KMS-11 (cell line): ENCODE results near the gene WFDC1.

Experiments used
- H2AFZ ChIP-seq: fragments of 200-600 bp; sonication (generic); 2 replicates; pipeline ENCODE4 v1.6.1; 2016; ENCODE audit warnings: antibody characterized with exemption, mixed run types, low read depth
- H3K27ac ChIP-seq: fragments of 200-600 bp; sonication (generic); 2 replicates; pipeline ENCODE4 v1.6.1; 2016; ENCODE audit warnings: mild to moderate bottlenecking, mixed run types
- H3K27me3 ChIP-seq: fragments of 200-600 bp; sonication (generic); 2 replicates; pipeline ENCODE4 v1.6.1; 2017; ENCODE audit warnings: mild to moderate bottlenecking, low read depth, mixed run types, moderate library complexity; ENCODE audit not compliant: insufficient read depth
- H3K36me3 ChIP-seq: fragments of 200-600 bp; sonication (generic); 2 replicates; pipeline ENCODE4 v1.6.1; 2017; ENCODE audit warnings: mild to moderate bottlenecking, mixed run types; ENCODE audit not compliant: insufficient read depth
- H3K4me1 ChIP-seq: fragments of 200-600 bp; sonication (generic); 2 replicates; pipeline ENCODE4 v1.6.1; 2016; ENCODE audit warnings: mild to moderate bottlenecking, low read depth, mixed run types; ENCODE audit not compliant: poor library complexity, severe bottlenecking
- H3K4me2 ChIP-seq: fragments of 200-600 bp; sonication (generic); 2 replicates; pipeline ENCODE4 v1.7.0; 2016; ENCODE audit warnings: mild to moderate bottlenecking, mixed run types
- H3K4me3 ChIP-seq: fragments of 200-600 bp; sonication (generic); IDR thresholded peaks from 2 replicates; pipeline ENCODE4 v1.6.1; 2017; ENCODE audit warnings: low read depth, low read length, mixed read lengths; ENCODE audit not compliant: insufficient read depth
- H3K79me2 ChIP-seq: fragments of 200-600 bp; sonication (generic); 2 replicates; pipeline ENCODE4 v1.6.1; 2016; ENCODE audit warnings: low read depth, mixed run types; ENCODE audit not compliant: insufficient read depth
- H3K9ac ChIP-seq: fragments of 200-600 bp; sonication (generic); 2 replicates; pipeline ENCODE4 v1.6.1; 2016; ENCODE audit warnings: mild to moderate bottlenecking, mixed run types
- H4K20me1 ChIP-seq: fragments of 200-600 bp; sonication (generic); 2 replicates; pipeline ENCODE4 v1.6.1; 2016; ENCODE audit warnings: mild to moderate bottlenecking, mixed run types; ENCODE audit not compliant: insufficient read depth
- CTCF ChIP-seq: fragments of 200-600 bp; sonication (generic); conservative IDR thresholded peaks from 2 replicates; pipeline ENCODE4 v1.6.1; 2017; ENCODE audit warnings: low read depth, mild to moderate bottlenecking, antibody characterized with exemption, low read length, moderate library complexity, mixed read lengths

WFDC1 gene

GRCh38 chr16:84288902-84289301, 5.8 kb upstream of the WFDC1 start:
- Histone ChIP-seq H3K9ac (no peak overlapping the region), H3K79me2 (no peaks in the 10 kb centered on the region), H4K20me1 (no peaks in the 10 kb centered on the region), H3K36me3 (no peaks in the 10 kb centered on the region), H3K4me1 (no peaks in the 10 kb centered on the region), H2AFZ (no peak overlapping the region), H3K27ac (no peak overlapping the region), H3K4me3 (no peak overlapping the region), H3K27me3 (peaks cover 81% of the 10 kb centered on the region), H3K4me2 (no peak overlapping the region)
- no peak for TF ChIP-seq CTCF

- Histone ChIP-seq H2AFZ (no peak overlapping the region), H3K4me2 (no peak overlapping the region), H4K20me1 (no peaks in the 10 kb centered on the region), H3K27ac (no peak overlapping the region), H3K4me3 (no peak overlapping the region), H3K4me1 (no peaks in the 10 kb centered on the region), H3K9ac (no peak overlapping the region), H3K27me3 (peaks cover 89% of the 10 kb centered on the region), H3K79me2 (no peaks in the 10 kb centered on the region), H3K36me3 (no peaks in the 10 kb centered on the region)
- no peak for TF ChIP-seq CTCF
Observed at GRCh38 chr16:84291226-84291625, 3.5 kb upstream of the WFDC1 start.

- no peak for TF ChIP-seq CTCF
- Histone ChIP-seq H3K27me3 (peaks cover 87% of the 10 kb centered on the region), H3K4me1 (no peaks in the 10 kb centered on the region), H3K79me2 (no peaks in the 10 kb centered on the region), H2AFZ (no peak overlapping the region), H3K4me2 (no peak overlapping the region), H3K4me3 (no peak overlapping the region), H3K36me3 (no peaks in the 10 kb centered on the region), H4K20me1 (no peaks in the 10 kb centered on the region), H3K9ac (no peak overlapping the region), H3K27ac (no peak overlapping the region)
Observed at GRCh38 chr16:84292011-84292410, 2.7 kb upstream of the WFDC1 start.

GRCh38 chr16:84293406-84293805, 1.3 kb upstream of the WFDC1 start:
- H4K20me1 ChIP-seq: no peaks in the 10 kb centered on the region
- peaks cover 86% of the 10 kb centered on the region for H3K27me3 ChIP-seq
- no peak overlapping the region for H2AFZ ChIP-seq
- H3K4me1 ChIP-seq: no peaks in the 10 kb centered on the region
- TF ChIP-seq CTCF: no peak
- no peak overlapping the region for H3K9ac ChIP-seq
- no peak overlapping the region for H3K4me2 ChIP-seq
- H3K27ac ChIP-seq: no peak overlapping the region
- H3K36me3 ChIP-seq: no peaks in the 10 kb centered on the region
- H3K4me3 ChIP-seq: no peak overlapping the region
- H3K79me2 ChIP-seq: no peaks in the 10 kb centered on the region

GRCh38 chr16:84294117-84294516, 561 bp upstream of the WFDC1 start:
- no peaks in the 10 kb centered on the region for H4K20me1 ChIP-seq
- H3K4me2 ChIP-seq: no peak overlapping the region
- H3K27me3 ChIP-seq: peaks cover 85% of the 10 kb centered on the region
- no peak for TF ChIP-seq CTCF
- H3K4me3 ChIP-seq: no peak overlapping the region
- H3K79me2 ChIP-seq: no peaks in the 10 kb centered on the region
- H3K27ac ChIP-seq: no peak overlapping the region
- H3K36me3 ChIP-seq: no peaks in the 10 kb centered on the region
- no peak overlapping the region for H3K9ac ChIP-seq
- H2AFZ ChIP-seq: no peak overlapping the region
- H3K4me1 ChIP-seq: no peaks in the 10 kb centered on the region
